ENCODE results near the gene DONSON. TPM values are rescaled to one million over a fixed set of nuclear protein-coding genes. Genes with fewer than 3 reads are reported as not detected.

DONSON gene
- 58.1 and 105 TPM in 2 replicates for total RNA-seq (2011; cell fraction: chromatin; rRNA removed; ENCODE audit: low replicate concordance)
- 39.5 and 39.6 TPM in 2 replicates for total RNA-seq (2011; cell fraction: nucleolus; rRNA removed)
- 51.0 and 57.4 TPM in 2 replicates for total RNA-seq (2011; cell fraction: nucleoplasm; rRNA removed)
- total RNA-seq (2014; rRNA removed) (56.5 and 62.6 TPM in 2 replicates), total RNA-seq (2014; rRNA removed; fragmentation: Illumina TruSeq; extraction: Trizol) (91.0 and 91.4 TPM in 2 replicates), total RNA-seq (2015; rRNA removed; fragmentation: Illumina TruSeq; extraction: Trizol) (72.4 and 72.6 TPM in 2 replicates), total RNA-seq (2021) (53.0 and 54.1 TPM in 2 replicates), polyA plus RNA-seq (2011; rRNA removed) (114 and 124 TPM in 2 replicates), polyA plus RNA-seq (2014; fragmentation: Illumina TruSeq; extraction: Trizol) (75.8 and 80.1 TPM in 2 replicates), polyA plus RNA-seq (2014; fragmentation: Nextera tagmentation; extraction: Ambion mirVana) (10 to 100 TPM; 26.7 to 30.6 TPM), polyA plus RNA-seq (2014; rRNA removed) (61.4 and 68.9 TPM in 2 replicates), polyA minus RNA-seq (2011; rRNA and poly(A)+ RNA removed) (102 and 112 TPM in 2 replicates), Bru-seq, nascent RNA (percentile 90 among the genes with signal in this experiment), BruChase-seq, experiment 1, labeled RNA remaining after a 2-hour chase (percentile 92 among the genes with signal in this experiment), BruChase-seq, experiment 2, labeled RNA remaining after a 6-hour chase (percentile 90 among the genes with signal in this experiment)
- 47.7 and 55.4 TPM in 2 replicates for polyA plus RNA-seq (2011; cell fraction: cytosol; rRNA removed)
- polyA plus RNA-seq (2011; cell fraction: nucleus; rRNA removed): 75.8 and 110 TPM in 2 replicates
- 71.9 and 112 TPM in 2 replicates for polyA plus RNA-seq (2012)
- 31.9 and 51.6 TPM in 2 replicates for polyA minus RNA-seq (2011; cell fraction: cytosol; rRNA and poly(A)+ RNA removed)
- 21.3 and 41.1 TPM in 2 replicates for polyA minus RNA-seq (2011; cell fraction: nucleus; rRNA and poly(A)+ RNA removed)
- long read RNA-seq, experiment 1, transcript DONSON-201 (10 exons, 2,170 nt): major isoform, 208 of 357 reads
- long read RNA-seq, experiment 1, transcript DONSON-205 (9 exons, 1,719 nt): minor isoform, 18 of 357 reads
- long read RNA-seq, experiment 1, partial matches to known transcripts: 50 of 357 reads
- long read RNA-seq, experiment 1, other reads (novel, unspliced or antisense): 80 of 357 reads
- long read RNA-seq, experiment 2, transcript DONSON-201 (10 exons, 2,170 nt): major isoform, 29 of 74 reads
- long read RNA-seq, experiment 2, transcript DONSON-212 (2 exons, 786 nt): minor isoform, 5 of 74 reads
- long read RNA-seq, experiment 2, partial matches to known transcripts: 11 of 74 reads
- long read RNA-seq, experiment 2, other reads (novel, unspliced or antisense): 28 of 74 reads
- long read RNA-seq, experiment 3, transcript DONSON-201 (10 exons, 2,170 nt): major isoform, 18 of 34 reads
- long read RNA-seq, experiment 3, partial matches to known transcripts: 7 of 34 reads
- long read RNA-seq, experiment 3, other reads (novel, unspliced or antisense): 6 of 34 reads

- peak within 1 kb of the TSS; percentile 91 to 98 for H3K9ac ChIP-seq (ENCODE audit: insufficient read depth in 1 of 2, low read depth in 2 of 2, low read length in 2 of 2)
- H3K9me3 ChIP-seq (replicated peaks; ENCODE audit: control insufficient read depth, insufficient read depth, low read depth, low read length): no peaks in the 10 kb centered on the region
- POLR2A ChIA-PET: interaction anchor here (0.6 to 2.4 kb wide), 15 partner anchors 9 to 1398 kb away, joined by 3 to 15 read pairs (median 6); partner anchors contain the start of genes SON and TMEM50B
- no peaks in the 10 kb centered on the region for H3K9me1 ChIP-seq (ENCODE audit: control insufficient read depth, insufficient read depth, low read length)
- peaks cover 32% of the 10 kb centered on the region for H3K79me2 ChIP-seq (ENCODE audit: control insufficient read depth, insufficient read depth, low read length)
- H3K4me2 ChIP-seq (ENCODE audit: insufficient read depth, low read length): peak within 1 kb of the TSS; percentile 92
- WGBS (ENCODE audit: insufficient coverage, low coverage, missing lambda C conversion rate): under 1% methylated on average over 74 of the region's 78 CpGs
- H3K4me1 ChIP-seq (replicated peaks in 1 of 2; ENCODE audit: control insufficient read depth in 2 of 2, insufficient read depth in 2 of 2, low read length in 2 of 2): peaks cover 13 to 24% of the 10 kb centered on the region in 2 experiments; a peak in 4 of 5 replicates
- peak within 1 kb of the TSS; percentile 98 for H2AFZ ChIP-seq (ENCODE audit: low read depth, low read length)
- in situ Hi-C loops (cut with MboI) (no loop called here), intact Hi-C loops (cut with micrococcal nuclease) (loop anchor here (10.0 kb wide), 1 partner anchor 386 kb away; no protein-coding TSS in a partner anchor)
- peak within 1 kb of the TSS; percentile 89 for H3K4me3 ChIP-seq
- CTCF ChIA-PET (ENCODE audit: low intra/inter-chr PET ratio): interaction anchor here (0.6 kb wide), 1 partner anchor 57 kb away, joined by 3 read pairs; no protein-coding TSS in a partner anchor
- ATAC-seq: peak; percentile 92
- H4K20me1 ChIP-seq (replicated peaks; ENCODE audit: control insufficient read depth, insufficient read depth, low read length): no peaks in the 10 kb centered on the region
- H3K36me3 ChIP-seq (ENCODE audit: control insufficient read depth, insufficient read depth, low read length): peaks cover 31% of the 10 kb centered on the region
- peak within 1 kb of the TSS; percentile 53 for H3K27ac ChIP-seq (ENCODE audit: extremely low read depth, low read depth, low read length)
- BruUV-seq (replicated peaks): TSS peak; percentile 95
- peak; percentile 55 for FAIRE-seq
- no peaks in the 10 kb centered on the region for H3K27me3 ChIP-seq (ENCODE audit: control insufficient read depth in 2 of 2, insufficient read depth in 2 of 2, low read length in 2 of 2)
- peak; percentile 93 to 100 (median 100) for DNase-seq (ENCODE audit: extremely low read depth in 1 of 4, low spot score in 3 of 4)
- TF ChIP-seq CXXC5 (CRISPR knock-in tag; IDR thresholded peaks at IDR 0.05): peak; percentile 92
- TF ChIP-seq ZNF280B (CRISPR knock-in tag; IDR thresholded peaks at IDR 0.05): no peak
- no peak for TF ChIP-seq RFX5 (IDR thresholded peaks at IDR 0.05; ENCODE audit: low read depth, low read length)
- TF ChIP-seq ZFX (CRISPR knock-in tag; IDR thresholded peaks at IDR 0.05): peak; percentile 63
- no peak for TF ChIP-seq ZFP30 (CRISPR knock-in tag; IDR thresholded peaks at IDR 0.05; ENCODE audit: borderline replicate concordance)
- peak; percentile 63; the same call in 1 of the 2 replicates for TF ChIP-seq TOE1 (IDR thresholded peaks at IDR 0.05; ENCODE audit: borderline replicate concordance)
- TF ChIP-seq TOE1 (CRISPR knock-in tag; IDR thresholded peaks at IDR 0.05; ENCODE audit: borderline replicate concordance, low read depth): no peak
- TF ChIP-seq RBM22 (IDR thresholded peaks at IDR 0.05; ENCODE audit: low read depth, low read length, poor library complexity, severe bottlenecking): peak; percentile 73
- TF ChIP-seq TRIM24 (IDR thresholded peaks at IDR 0.05): no peak
- 0 out of 2 replicates have a peak, but pooled peaks have one; percentile 34 for TF ChIP-seq GABPB1 (CRISPR knock-in tag; IDR thresholded peaks at IDR 0.05)
- TF ChIP-seq, protein P1, sequence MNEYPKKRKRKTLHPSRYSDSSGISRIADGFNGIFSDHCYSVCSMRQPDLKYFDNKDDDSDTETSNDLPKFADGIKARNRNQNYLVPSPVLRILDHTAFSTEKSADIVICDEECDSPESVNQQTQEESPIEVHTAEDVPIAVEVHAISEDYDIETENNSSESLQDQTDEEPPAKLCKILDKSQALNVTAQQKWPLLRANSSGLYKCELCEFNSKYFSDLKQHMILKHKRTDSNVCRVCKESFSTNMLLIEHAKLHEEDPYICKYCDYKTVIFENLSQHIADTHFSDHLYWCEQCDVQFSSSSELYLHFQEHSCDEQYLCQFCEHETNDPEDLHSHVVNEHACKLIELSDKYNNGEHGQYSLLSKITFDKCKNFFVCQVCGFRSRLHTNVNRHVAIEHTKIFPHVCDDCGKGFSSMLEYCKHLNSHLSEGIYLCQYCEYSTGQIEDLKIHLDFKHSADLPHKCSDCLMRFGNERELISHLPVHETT (CRISPR knock-in tag; conservative IDR thresholded peaks at IDR 0.05 in 1 of 2, IDR thresholded peaks at IDR 0.05 in 1 of 2): peak in 1 of 2 experiments; percentile 40; a peak in 1 of 4 replicates
These were observed at the start of gene DONSON for GRCh38 chr21:33588485-33589335. DONSON (minus strand) TSS chr21:33588684; CDS start chr21:33588641, 43 bp downstream.
